Activated B cell treated with CpG ODN at 0.5 μM for 24 hours (primary cell): ENCODE measurements around the gene BGN. TPM values are rescaled to one million over a fixed set of nuclear protein-coding genes. Genes with fewer than 3 reads are reported as not detected.

Experiments used
- ATAC-seq: fragments of 200-7000 bp; cut with Tn5 transposase; one replicate; pipeline ENCODE4 v1.10.0; 2021; ENCODE audit warnings: low read depth, mild to moderate bottlenecking, moderate library complexity
- CTCF ChIA-PET: fragments of 350-600 bp; sonication (Branson Sonifier 250); formaldehyde crosslinking; loops from one replicate; lab custom pipeline; 2021; ENCODE audit warnings: antibody characterized with exemption; lab: Charles Lee
- POLR2A ChIA-PET: fragments of 350-600 bp; sonication (Branson Sonifier 250); formaldehyde crosslinking; loops from one replicate; lab custom pipeline; 2021; ENCODE audit warnings: antibody characterized with exemption; lab: Charles Lee
- DNase-seq: peaks from one replicate; pipeline ENCODE4 v3.0.0; 2022
- H3K27ac Mint-ChIP-seq: one replicate; pipeline ENCODE4 v1.8.0; 2020; ENCODE audit warnings: mixed read lengths
- H3K27me3 Mint-ChIP-seq: one replicate; pipeline ENCODE4 v1.8.0; 2021; ENCODE audit warnings: mixed read lengths
- H3K36me3 Mint-ChIP-seq: one replicate; pipeline ENCODE4 v1.8.0; 2021; ENCODE audit warnings: low read depth, mixed read lengths
- H3K4me1 Mint-ChIP-seq: one replicate; pipeline ENCODE4 v1.8.0; 2021; ENCODE audit warnings: mixed read lengths
- H3K4me3 Mint-ChIP-seq: one replicate; pipeline ENCODE4 v1.8.0; 2020; ENCODE audit warnings: mild to moderate bottlenecking, mixed read lengths
- H3K9me3 Mint-ChIP-seq: one replicate; pipeline ENCODE4 v1.8.0; 2020; ENCODE audit warnings: mixed read lengths
- CTCF ChIP-seq: fragments of 200-600 bp; IDR thresholded peaks from one replicate; pipeline ENCODE4 v1.8.0; 2022; ENCODE audit warnings: antibody characterized with exemption, mild to moderate bottlenecking
- intact Hi-C: fragments of 100-400 bp; cut with micrococcal nuclease; formaldehyde crosslinking; loops from one replicate; pipeline ENCODE4 v1.15.1; 2024
- total RNA-seq: library from RNA; stranded (reverse); gene quantifications from 2 replicates; pipeline ENCODE4 v1.2.3, GENCODE V29; 2022

BGN gene
- total RNA-seq, 1 donor from 2014 or later = not detected

GRCh38 chrX:153509592-153509991 lies 14.8 kb downstream of the BGN start:
- Mint-ChIP-seq H3K4me3 (no peak overlapping the region), H3K27me3 (no peaks in the 10 kb centered on the region), H3K4me1 (no peaks in the 10 kb centered on the region), H3K9me3 (no peaks in the 10 kb centered on the region), H3K27ac (no peak overlapping the region), H3K36me3 (no peaks in the 10 kb centered on the region)
- ChIA-PET CTCF (interaction anchor here (4.2 kb wide), 1 partner anchor 568 kb away, joined by 21 read pairs; no protein-coding TSS in a partner anchor), POLR2A (no interaction called here)
- TF ChIP-seq CTCF = no peak
- ATAC-seq (no peak), DNase-seq (no peak)
- intact Hi-C loops = no loop called here

- Mint-ChIP-seq H3K4me1 (no peaks in the 10 kb centered on the region), H3K36me3 (no peaks in the 10 kb centered on the region), H3K9me3 (no peaks in the 10 kb centered on the region), H3K27me3 (no peaks in the 10 kb centered on the region), H3K27ac (no peak overlapping the region), H3K4me3 (no peak overlapping the region)
- TF ChIP-seq CTCF = no peak
- ChIA-PET CTCF (no interaction called here), POLR2A (no interaction called here)
- intact Hi-C loops = no loop called here
- ATAC-seq (no peak), DNase-seq (no peak)
These were observed 15.6 kb downstream of the BGN start for GRCh38 chrX:153510383-153510782.

- Mint-ChIP-seq H3K4me3 (no peak overlapping the region), H3K36me3 (no peaks in the 10 kb centered on the region), H3K27ac (no peak overlapping the region), H3K9me3 (no peaks in the 10 kb centered on the region), H3K27me3 (peaks cover 6% of the 10 kb centered on the region), H3K4me1 (no peaks in the 10 kb centered on the region)
- POLR2A ChIA-PET = no interaction called here
- CTCF ChIA-PET = no interaction called here
- no peak for ATAC-seq
- TF ChIP-seq CTCF = no peak
- no peak for DNase-seq
- intact Hi-C loops = no loop called here
These were observed 17.2 kb downstream of the BGN start for GRCh38 chrX:153511784-153512500.

GRCh38 chrX:153512501-153512893 lies 17.7 kb downstream of the BGN start:
- DNase-seq (no peak), ATAC-seq (no peak)
- Mint-ChIP-seq H3K4me3 (no peak overlapping the region), H3K27me3 (peaks cover 6% of the 10 kb centered on the region), H3K9me3 (no peaks in the 10 kb centered on the region), H3K27ac (no peak overlapping the region), H3K36me3 (no peaks in the 10 kb centered on the region), H3K4me1 (no peaks in the 10 kb centered on the region)
- ChIA-PET POLR2A (no interaction called here), CTCF (no interaction called here)
- no peak for TF ChIP-seq CTCF
- intact Hi-C loops = no loop called here

- Mint-ChIP-seq H3K27me3 (peaks cover 8% of the 10 kb centered on the region), H3K9me3 (no peaks in the 10 kb centered on the region), H3K36me3 (no peaks in the 10 kb centered on the region), H3K4me1 (peaks cover under 1% of the 10 kb centered on the region), H3K4me3 (no peak overlapping the region), H3K27ac (no peak overlapping the region)
- CTCF ChIA-PET = no interaction called here
- DNase-seq (no peak), ATAC-seq (no peak)
- no peak for TF ChIP-seq CTCF
- intact Hi-C loops = no loop called here
- POLR2A ChIA-PET = no interaction called here
These were observed 18.5 kb downstream of the BGN start for GRCh38 chrX:153513265-153513664.
